ENCODE measurements around the gene DNASE1L1. TPM values are rescaled to one million over a fixed set of nuclear protein-coding genes. Genes with fewer than 3 reads are reported as not detected.

The DNASE1L1 gene
- total RNA-seq, 1 donor from 2014 or later: 9.3 TPM

DNA sequence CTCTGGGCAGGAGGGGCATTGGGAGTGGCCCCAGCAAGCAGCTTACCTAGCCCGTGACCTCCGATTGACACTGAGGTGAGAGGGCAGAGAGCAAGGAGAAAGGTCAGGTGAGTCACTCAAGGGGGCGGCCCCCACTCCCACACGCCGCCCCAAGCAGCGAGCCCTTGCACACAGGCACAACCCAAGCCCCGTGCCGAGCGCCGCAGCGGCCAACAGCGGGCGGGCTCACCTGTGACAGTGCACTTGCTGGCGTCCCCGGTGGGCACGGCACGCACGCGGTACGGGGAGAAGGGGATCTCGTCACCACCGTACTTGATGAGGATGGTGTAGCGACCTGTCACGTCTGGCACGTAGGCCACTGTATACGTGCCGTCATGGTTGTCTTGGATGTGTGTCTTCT lies 51.8 kb downstream of the DNASE1L1 start:
- H3K4me1 Mint-ChIP-seq: no peaks in the 10 kb centered on the region
- no peak overlapping the region for H3K4me3 Mint-ChIP-seq
- peaks cover 3% of the 10 kb centered on the region for H3K36me3 Mint-ChIP-seq (ENCODE audit: low read depth)
- no peaks in the 10 kb centered on the region for H3K27me3 Mint-ChIP-seq (ENCODE audit: low read depth)
- no peaks in the 10 kb centered on the region for H3K9me3 Mint-ChIP-seq
- TF ChIP-seq, protein P1, sequence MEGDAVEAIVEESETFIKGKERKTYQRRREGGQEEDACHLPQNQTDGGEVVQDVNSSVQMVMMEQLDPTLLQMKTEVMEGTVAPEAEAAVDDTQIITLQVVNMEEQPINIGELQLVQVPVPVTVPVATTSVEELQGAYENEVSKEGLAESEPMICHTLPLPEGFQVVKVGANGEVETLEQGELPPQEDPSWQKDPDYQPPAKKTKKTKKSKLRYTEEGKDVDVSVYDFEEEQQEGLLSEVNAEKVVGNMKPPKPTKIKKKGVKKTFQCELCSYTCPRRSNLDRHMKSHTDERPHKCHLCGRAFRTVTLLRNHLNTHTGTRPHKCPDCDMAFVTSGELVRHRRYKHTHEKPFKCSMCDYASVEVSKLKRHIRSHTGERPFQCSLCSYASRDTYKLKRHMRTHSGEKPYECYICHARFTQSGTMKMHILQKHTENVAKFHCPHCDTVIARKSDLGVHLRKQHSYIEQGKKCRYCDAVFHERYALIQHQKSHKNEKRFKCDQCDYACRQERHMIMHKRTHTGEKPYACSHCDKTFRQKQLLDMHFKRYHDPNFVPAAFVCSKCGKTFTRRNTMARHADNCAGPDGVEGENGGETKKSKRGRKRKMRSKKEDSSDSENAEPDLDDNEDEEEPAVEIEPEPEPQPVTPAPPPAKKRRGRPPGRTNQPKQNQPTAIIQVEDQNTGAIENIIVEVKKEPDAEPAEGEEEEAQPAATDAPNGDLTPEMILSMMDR (conservative IDR thresholded peaks at IDR 0.05): no peak
- H3K27ac Mint-ChIP-seq (ENCODE audit: unreplicated experiment): no peak overlapping the region
- DNase-seq (ENCODE audit: low read depth, low spot score): no peak

DNA sequence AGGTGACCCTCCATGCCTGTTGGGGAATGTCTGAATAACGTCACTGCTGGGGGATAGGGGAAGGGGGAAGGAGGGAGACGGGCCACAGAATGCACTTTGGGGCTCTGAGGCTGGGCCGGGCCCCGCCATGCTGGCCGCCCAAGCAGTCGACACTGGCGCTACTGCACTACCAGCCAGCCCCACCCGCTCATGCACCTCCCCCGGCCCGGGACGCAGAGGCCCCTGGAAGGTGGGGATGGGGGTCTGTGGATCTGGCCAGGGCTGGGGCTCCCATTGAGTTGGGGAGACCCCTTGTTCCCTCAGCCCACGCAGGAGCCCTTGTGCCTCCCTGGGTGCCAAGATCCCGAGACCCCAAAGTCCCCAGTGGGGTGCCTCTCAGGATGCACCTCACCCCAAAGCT lies 52.5 kb downstream of the DNASE1L1 start:
- Mint-ChIP-seq H3K36me3 (ENCODE audit: low read depth) (peaks cover 3% of the 10 kb centered on the region), H3K27me3 (ENCODE audit: low read depth) (no peaks in the 10 kb centered on the region), H3K27ac (ENCODE audit: unreplicated experiment) (no peak overlapping the region), H3K9me3 (no peaks in the 10 kb centered on the region), H3K4me1 (no peaks in the 10 kb centered on the region), H3K4me3 (no peak overlapping the region)
- TF ChIP-seq, protein P1 (conservative IDR thresholded peaks at IDR 0.05): no peak
- no peak for DNase-seq (ENCODE audit: low read depth, low spot score)

DNA sequence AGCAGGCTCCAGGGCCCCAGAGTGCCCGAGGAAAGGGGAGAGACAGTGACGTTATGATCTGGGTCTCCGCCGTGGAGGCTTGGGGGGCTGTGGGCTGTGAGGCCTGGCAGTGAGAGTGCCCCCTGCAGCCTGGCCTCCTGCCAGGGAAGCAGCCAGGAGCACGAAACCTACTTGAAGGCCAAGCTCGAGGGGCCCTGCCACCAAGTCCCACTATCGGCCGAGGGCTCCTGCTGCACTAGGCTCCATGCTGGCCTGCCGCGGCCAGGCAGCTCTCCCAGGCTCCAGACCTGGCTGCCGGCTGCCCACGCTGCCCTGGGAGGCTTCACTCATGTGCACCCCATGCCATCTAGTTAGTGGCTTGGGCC lies 53.3 kb downstream of the DNASE1L1 start:
- Mint-ChIP-seq H3K4me3 (no peak overlapping the region), H3K27me3 (ENCODE audit: low read depth) (no peaks in the 10 kb centered on the region), H3K4me1 (no peaks in the 10 kb centered on the region), H3K36me3 (ENCODE audit: low read depth) (peaks cover 3% of the 10 kb centered on the region), H3K9me3 (no peaks in the 10 kb centered on the region), H3K27ac (ENCODE audit: unreplicated experiment) (no peak overlapping the region)
- TF ChIP-seq, protein P1 (conservative IDR thresholded peaks at IDR 0.05): no peak
- DNase-seq (ENCODE audit: low read depth, low spot score): no peak

DNA sequence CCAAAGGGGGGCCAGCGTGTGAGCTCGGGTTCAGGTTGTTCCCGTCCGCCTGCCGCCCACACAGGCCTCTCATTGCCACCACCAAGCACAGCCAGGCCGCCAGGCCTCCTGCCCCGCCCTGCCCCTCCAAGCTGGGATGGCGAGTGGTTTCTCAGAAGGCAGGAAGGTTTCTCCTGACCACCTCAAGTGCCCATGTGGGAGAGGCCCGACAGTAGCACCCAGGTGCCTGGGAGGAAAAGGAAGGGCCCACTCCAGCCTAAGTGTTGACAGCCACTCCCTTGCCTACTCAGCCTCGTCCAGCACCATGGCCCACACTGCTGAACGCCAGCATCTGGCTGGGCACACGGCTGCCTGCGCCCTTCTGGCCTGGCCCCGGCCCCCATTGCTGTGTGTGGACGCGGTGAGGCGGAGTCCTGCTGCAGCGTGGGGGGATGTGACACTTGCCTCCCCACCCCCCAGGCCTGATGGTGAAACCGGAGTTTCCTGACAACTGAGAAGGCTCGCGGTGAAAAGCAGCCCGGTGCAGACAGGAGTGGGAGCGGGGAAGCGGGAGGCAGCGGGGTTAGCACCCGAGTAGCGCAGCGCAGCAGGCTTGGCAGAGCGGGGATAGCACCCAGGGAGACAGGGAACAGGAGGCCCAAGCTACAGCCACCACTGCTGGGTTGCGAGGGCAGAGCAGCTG lies 53.8 kb downstream of the DNASE1L1 start:
- H3K36me3 Mint-ChIP-seq (ENCODE audit: low read depth): peaks cover 3% of the 10 kb centered on the region
- no peak overlapping the region for H3K4me3 Mint-ChIP-seq
- no peak overlapping the region for H3K27ac Mint-ChIP-seq (ENCODE audit: unreplicated experiment)
- no peaks in the 10 kb centered on the region for H3K9me3 Mint-ChIP-seq
- H3K27me3 Mint-ChIP-seq (ENCODE audit: low read depth): no peaks in the 10 kb centered on the region
- DNase-seq (ENCODE audit: low read depth, low spot score): no peak
- TF ChIP-seq, protein P1 (conservative IDR thresholded peaks at IDR 0.05): no peak
- no peaks in the 10 kb centered on the region for H3K4me1 Mint-ChIP-seq

DNA sequence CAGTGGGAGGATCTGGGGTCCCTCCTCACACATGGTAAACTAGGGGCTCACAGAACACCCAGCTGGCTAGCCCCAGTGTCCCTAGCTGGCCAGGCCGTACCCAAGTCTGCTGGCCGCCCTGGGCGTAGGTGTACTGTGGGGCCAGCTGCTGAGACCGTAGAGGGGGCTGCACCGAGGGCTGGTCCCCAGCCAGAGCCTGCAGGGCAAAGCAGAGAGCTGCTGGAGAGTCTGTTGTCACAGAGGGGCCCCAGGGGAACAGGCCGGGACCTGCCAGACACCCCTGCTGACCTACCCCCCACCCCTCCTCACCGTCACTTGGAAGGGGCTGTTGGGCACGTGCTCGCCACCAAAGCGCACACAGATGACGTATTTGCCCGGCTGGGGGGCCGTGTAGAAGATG lies 54.5 kb downstream of the DNASE1L1 start:
- Mint-ChIP-seq H3K4me3 (no peak overlapping the region), H3K27ac (ENCODE audit: unreplicated experiment) (no peak overlapping the region), H3K9me3 (no peaks in the 10 kb centered on the region), H3K27me3 (ENCODE audit: low read depth) (no peaks in the 10 kb centered on the region), H3K36me3 (ENCODE audit: low read depth) (peaks cover 3% of the 10 kb centered on the region), H3K4me1 (no peaks in the 10 kb centered on the region)
- TF ChIP-seq, protein P1 (conservative IDR thresholded peaks at IDR 0.05): no peak
- no peak for DNase-seq (ENCODE audit: low read depth, low spot score)

All from neural crest cell (in vitro differentiated cells).